ENCODE data around the gene GTPBP3.

The GTPBP3 gene

GRCh38 chr19:17391371-17392151, 54.2 kb downstream of the GTPBP3 start:
- DNase-seq, result no peak

Data from NCI-H1105 treated with DMSO at 0.1 percent for 48 hours (cell line).